Breast epithelium (tissue), 3 donors: ENCODE results near the gene TRIM38.

ENCODE experiments used
- POLR2A ChIP-seq: fragments of 450-650 bp; IDR thresholded peaks from one replicate; pipeline ENCODE4 v1.6.1; 2016; ENCODE audit warnings: antibody characterized with exemption, mild to moderate bottlenecking, moderate library complexity
- POLR2AphosphoS5 ChIP-seq, 3 donors: sonication (generic); formaldehyde crosslinking; IDR thresholded peaks; one replicate each; pipeline ENCODE4 v1.6.1; 2017; ENCODE audit warnings: antibody characterized with exemption in 3 of 3
- TF ChIP-seq, protein P1 (sequence below), 3 donors: fragments of 450-650 bp; IDR thresholded peaks; one replicate each; pipeline ENCODE4 v1.5.1; 2016 to 2017; ENCODE audit warnings: antibody characterized with exemption in 3 of 3, mild to moderate bottlenecking in 3 of 3, moderate library complexity in 3 of 3

DNA sequence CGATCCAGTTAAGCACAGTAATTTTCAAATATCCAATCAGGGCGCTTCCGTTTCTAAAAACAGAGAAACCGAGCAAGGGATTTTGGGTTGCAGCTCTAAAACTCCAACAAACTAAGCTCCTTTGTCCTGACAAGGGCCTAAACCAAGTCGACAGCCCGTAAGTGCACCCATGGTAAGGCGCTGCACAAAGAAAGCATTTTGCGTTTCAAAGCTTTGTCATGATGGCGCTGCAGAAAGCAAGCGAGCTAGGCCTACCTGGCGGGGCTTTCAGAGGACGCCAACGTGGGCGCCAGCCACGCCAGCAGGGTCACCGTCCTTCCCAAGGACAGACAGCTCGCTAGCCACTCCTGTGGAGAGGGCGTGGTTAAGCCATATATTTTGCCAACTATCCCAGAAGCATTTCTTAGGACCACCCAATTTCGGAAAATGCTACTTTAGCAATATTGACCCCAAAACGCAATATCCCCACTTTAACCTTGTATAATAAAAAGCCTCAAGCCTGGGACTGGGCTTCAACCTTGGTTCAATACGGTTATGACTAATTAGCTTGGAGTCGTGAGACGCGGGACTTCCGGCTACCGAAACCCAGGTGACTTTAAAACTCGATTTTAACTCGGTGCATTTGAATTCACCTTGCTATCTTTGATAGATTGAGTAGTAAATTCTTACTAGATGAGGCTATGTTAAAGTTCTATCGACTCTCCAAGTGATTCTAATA is 53.8 kb downstream of the TRIM38 start:
- TF ChIP-seq, protein P1, sequence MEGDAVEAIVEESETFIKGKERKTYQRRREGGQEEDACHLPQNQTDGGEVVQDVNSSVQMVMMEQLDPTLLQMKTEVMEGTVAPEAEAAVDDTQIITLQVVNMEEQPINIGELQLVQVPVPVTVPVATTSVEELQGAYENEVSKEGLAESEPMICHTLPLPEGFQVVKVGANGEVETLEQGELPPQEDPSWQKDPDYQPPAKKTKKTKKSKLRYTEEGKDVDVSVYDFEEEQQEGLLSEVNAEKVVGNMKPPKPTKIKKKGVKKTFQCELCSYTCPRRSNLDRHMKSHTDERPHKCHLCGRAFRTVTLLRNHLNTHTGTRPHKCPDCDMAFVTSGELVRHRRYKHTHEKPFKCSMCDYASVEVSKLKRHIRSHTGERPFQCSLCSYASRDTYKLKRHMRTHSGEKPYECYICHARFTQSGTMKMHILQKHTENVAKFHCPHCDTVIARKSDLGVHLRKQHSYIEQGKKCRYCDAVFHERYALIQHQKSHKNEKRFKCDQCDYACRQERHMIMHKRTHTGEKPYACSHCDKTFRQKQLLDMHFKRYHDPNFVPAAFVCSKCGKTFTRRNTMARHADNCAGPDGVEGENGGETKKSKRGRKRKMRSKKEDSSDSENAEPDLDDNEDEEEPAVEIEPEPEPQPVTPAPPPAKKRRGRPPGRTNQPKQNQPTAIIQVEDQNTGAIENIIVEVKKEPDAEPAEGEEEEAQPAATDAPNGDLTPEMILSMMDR (IDR thresholded peaks at IDR 0.05), result no peak
- no peak for TF ChIP-seq POLR2A
- TF ChIP-seq POLR2AphosphoS5 (IDR thresholded peaks at IDR 0.05), result no peak
